Measurements from ENCODE around the gene INPP5F. TPM values are rescaled to one million over a fixed set of nuclear protein-coding genes. Genes with fewer than 3 reads are reported as not detected.
A peak's percentile ranks its signal among the peaks of the same experiment; 100 is the strongest.

INPP5F gene
- total RNA-seq, 6 experiments from 2014 or later: 8.7 to 12.8 (median 12.5) TPM

DNA sequence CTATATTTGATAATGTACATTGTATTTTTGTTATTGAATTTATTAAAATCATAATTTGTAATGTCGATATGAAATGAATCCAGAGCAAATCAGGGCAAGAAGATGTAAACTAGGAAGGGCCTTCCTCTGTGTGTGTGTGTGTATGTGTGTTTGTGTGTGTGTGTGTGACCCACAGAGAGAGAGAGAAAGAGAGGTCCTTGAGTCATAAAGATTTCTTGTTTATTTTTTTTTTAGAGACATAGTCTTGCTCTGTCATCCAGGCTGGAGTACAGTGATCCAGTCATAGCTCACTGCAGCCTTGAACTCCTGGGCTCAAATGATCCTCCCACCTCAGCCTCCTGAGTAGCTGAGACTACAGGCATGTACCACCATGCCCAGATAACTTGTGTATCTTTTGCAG lies 50.7 kb downstream of the INPP5F start:
- H3K4me3 Mint-ChIP-seq: no peak overlapping the region
- H3K36me3 Mint-ChIP-seq (ENCODE audit: low read depth): peaks cover 9% of the 10 kb centered on the region; the same call in 1 of the 2 replicates
- H3K4me1 Mint-ChIP-seq (ENCODE audit: low read depth): peaks cover 43% of the 10 kb centered on the region
- TF ChIP-seq, protein P1, sequence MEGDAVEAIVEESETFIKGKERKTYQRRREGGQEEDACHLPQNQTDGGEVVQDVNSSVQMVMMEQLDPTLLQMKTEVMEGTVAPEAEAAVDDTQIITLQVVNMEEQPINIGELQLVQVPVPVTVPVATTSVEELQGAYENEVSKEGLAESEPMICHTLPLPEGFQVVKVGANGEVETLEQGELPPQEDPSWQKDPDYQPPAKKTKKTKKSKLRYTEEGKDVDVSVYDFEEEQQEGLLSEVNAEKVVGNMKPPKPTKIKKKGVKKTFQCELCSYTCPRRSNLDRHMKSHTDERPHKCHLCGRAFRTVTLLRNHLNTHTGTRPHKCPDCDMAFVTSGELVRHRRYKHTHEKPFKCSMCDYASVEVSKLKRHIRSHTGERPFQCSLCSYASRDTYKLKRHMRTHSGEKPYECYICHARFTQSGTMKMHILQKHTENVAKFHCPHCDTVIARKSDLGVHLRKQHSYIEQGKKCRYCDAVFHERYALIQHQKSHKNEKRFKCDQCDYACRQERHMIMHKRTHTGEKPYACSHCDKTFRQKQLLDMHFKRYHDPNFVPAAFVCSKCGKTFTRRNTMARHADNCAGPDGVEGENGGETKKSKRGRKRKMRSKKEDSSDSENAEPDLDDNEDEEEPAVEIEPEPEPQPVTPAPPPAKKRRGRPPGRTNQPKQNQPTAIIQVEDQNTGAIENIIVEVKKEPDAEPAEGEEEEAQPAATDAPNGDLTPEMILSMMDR (IDR thresholded peaks at IDR 0.05): no peak
- peak; percentile 50 for DNase-seq
- H3K27ac Mint-ChIP-seq: no peak overlapping the region
- no peaks in the 10 kb centered on the region; the same call in 1 of the 2 replicates for H3K27me3 Mint-ChIP-seq (ENCODE audit: insufficient read depth)
- no peaks in the 10 kb centered on the region for H3K9me3 Mint-ChIP-seq

DNA sequence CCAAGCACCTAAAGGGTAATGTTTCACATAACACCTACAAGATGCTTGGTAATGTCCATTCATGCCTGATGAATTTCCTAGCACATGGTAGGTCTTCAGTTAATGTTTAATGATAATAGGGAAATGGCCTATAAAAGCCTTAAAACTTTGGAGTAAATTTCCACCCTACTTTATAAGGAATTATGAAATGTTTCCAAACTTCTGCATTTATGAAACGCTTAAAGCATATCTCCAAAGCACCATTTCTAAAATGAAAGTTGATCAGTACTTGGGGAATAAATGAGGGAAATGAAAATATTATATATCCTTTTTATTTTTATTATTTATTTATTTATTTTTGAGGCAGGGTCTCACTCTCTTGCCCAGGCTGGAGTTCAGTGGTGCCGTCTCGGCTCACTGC lies 51.8 kb downstream of the INPP5F start:
- Mint-ChIP-seq H3K4me3 (no peak overlapping the region), H3K4me1 (ENCODE audit: low read depth) (peaks cover 38% of the 10 kb centered on the region), H3K36me3 (ENCODE audit: low read depth) (peaks cover 7% of the 10 kb centered on the region; the same call in 1 of the 2 replicates), H3K27me3 (ENCODE audit: insufficient read depth) (no peaks in the 10 kb centered on the region; the same call in 1 of the 2 replicates), H3K27ac (no peak overlapping the region), H3K9me3 (no peaks in the 10 kb centered on the region)
- no peak for DNase-seq
- TF ChIP-seq, protein P1 (IDR thresholded peaks at IDR 0.05): no peak

DNA sequence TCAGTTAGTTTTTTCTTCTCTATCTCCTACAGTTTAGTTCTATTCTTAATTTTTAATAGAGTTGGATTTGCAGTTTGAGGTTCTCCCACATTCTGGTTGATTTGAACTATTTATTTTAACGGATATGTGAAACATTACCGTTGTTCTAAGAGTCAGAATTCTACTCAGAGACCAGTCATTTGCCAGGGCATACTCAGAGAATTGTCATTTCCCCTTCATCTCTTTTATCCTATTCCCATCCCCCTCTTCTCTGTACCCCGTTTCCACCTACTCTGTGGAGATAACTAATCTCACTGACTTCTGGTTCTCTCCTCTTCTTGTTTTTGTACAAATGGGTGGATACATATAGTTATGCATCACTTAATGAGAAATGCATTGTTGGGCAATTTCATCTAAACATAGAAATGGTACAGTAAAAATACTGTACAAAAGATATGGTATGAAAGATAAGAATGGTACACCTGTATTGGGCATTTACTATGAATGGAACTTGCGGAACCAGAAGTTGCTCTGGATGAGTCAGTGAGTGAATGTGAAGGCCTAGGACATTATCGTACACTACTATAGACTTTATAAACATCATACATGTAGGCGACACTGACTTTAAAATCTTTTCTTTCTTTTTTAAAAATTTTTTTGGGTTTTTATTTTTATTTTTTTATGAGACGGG lies 53.1 kb downstream of the INPP5F start:
- Mint-ChIP-seq H3K27ac (peak overlapping the region; percentile 61), H3K27me3 (ENCODE audit: insufficient read depth) (no peaks in the 10 kb centered on the region; the same call in 1 of the 2 replicates), H3K36me3 (ENCODE audit: low read depth) (peaks cover 7% of the 10 kb centered on the region; the same call in 1 of the 2 replicates), H3K4me3 (peak overlapping the region; percentile 35; the same call in 1 of the 2 replicates), H3K9me3 (no peaks in the 10 kb centered on the region), H3K4me1 (ENCODE audit: low read depth) (peaks cover 40% of the 10 kb centered on the region)
- TF ChIP-seq, protein P1 (IDR thresholded peaks at IDR 0.05): no peak
- no peak for DNase-seq

DNA sequence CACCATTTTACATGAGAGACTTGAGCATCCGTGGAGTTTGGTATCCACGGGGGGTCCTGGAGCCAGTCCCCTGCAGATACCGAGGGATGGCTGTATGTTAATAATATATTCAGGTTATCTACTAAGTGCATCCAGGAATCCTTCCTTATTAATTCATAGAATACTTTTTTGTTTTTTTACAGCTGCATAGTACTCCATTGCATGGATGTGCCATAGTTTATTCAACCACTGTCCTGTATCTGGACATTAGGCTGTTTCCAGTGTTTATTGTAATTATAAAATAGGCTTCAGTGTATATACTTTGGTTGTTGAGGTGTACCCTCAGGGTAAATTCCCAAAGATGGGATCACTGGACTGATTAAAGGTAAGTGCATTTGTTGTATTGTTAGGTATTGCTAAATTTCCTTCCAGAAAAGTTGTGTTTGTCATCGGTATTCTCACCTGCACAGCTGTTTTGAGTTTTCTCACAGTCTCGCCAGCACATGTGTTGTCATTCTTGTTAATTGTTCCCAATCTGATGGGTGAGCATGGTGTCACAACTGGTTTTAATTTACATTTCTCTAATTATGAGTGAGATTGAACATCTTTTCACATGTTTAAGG lies 55.1 kb downstream of the INPP5F start:
- TF ChIP-seq, protein P1 (IDR thresholded peaks at IDR 0.05): no peak
- Mint-ChIP-seq H3K4me3 (no peak overlapping the region), H3K36me3 (ENCODE audit: low read depth) (peaks cover 7% of the 10 kb centered on the region; the same call in 1 of the 2 replicates), H3K27ac (no peak overlapping the region), H3K4me1 (ENCODE audit: low read depth) (peaks cover 48% of the 10 kb centered on the region), H3K9me3 (no peaks in the 10 kb centered on the region), H3K27me3 (ENCODE audit: insufficient read depth) (no peaks in the 10 kb centered on the region; the same call in 1 of the 2 replicates)
- DNase-seq: no peak

DNA sequence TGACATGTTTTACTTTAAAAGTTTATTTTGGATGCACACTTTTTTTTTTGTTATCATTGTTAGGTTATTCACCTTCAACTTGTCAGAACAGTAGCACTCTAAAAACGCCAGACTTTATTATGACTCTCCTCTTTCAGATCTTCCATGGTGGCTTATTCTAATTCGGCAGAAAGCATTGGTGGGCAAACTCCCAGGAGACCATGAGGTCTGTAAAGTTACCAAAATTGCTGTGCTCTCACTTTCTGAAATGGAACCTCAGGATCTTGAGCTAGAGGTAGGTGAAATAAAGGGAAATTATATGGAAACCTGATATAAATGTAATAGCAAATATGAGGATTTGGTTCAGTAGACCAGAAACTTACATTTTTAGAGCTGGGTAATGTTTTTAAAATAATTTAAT lies 55.6 kb downstream of the INPP5F start:
- Mint-ChIP-seq H3K4me3 (no peak overlapping the region), H3K4me1 (ENCODE audit: low read depth) (peaks cover 50% of the 10 kb centered on the region), H3K9me3 (no peaks in the 10 kb centered on the region), H3K27ac (no peak overlapping the region), H3K36me3 (ENCODE audit: low read depth) (peaks cover 7% of the 10 kb centered on the region; the same call in 1 of the 2 replicates), H3K27me3 (ENCODE audit: insufficient read depth) (no peaks in the 10 kb centered on the region; the same call in 1 of the 2 replicates)
- no peak for DNase-seq
- TF ChIP-seq, protein P1 (IDR thresholded peaks at IDR 0.05): no peak

Data from HFFc6 (cell line).